HG03558 (cell line): Measurements from ENCODE around the gene TATDN2.
A peak's percentile ranks its signal among the peaks of the same experiment; 100 is the strongest.
"Not testable (repeated sequence)": the region's sequence is repeated elsewhere in the genome, so short reads cannot be mapped to it uniquely, and the experiment has no call there.

Experiments
- ATAC-seq: cut with Tn5 transposase; IDR thresholded peaks from one replicate; pipeline ENCODE4 v1.9.1; 2021; ENCODE audit warnings: moderate number of reproducible peaks; ENCODE audit not compliant: unreplicated experiment; ENCODE audit errors: extremely low read depth

TATDN2 gene

GRCh38 chr3:10288575-10288960 lies 40.3 kb downstream of the TATDN2 start:
- no peak for ATAC-seq

- ATAC-seq, result no peak
Observed at GRCh38 chr3:10289077-10289476, 40.8 kb downstream of the TATDN2 start.

- no peak for ATAC-seq
Observed at GRCh38 chr3:10289787-10290355, 41.6 kb downstream of the TATDN2 start.

- no peak for ATAC-seq
Observed at GRCh38 chr3:10290481-10291176, 42.4 kb downstream of the TATDN2 start.

- no peak for ATAC-seq
Observed at GRCh38 chr3:10291641-10292040, 43.4 kb downstream of the TATDN2 start.

- ATAC-seq, result peak; percentile 68
Observed at GRCh38 chr3:10292505-10293419, 44.5 kb downstream of the TATDN2 start, which contains the start of gene GHRL. Gene GHRL, minus strand, starts transcription at chr3:10292947. Its CDS starts 2,767 bp downstream, at chr3:10290180.

- ATAC-seq, result no peak
Observed at GRCh38 chr3:10294030-10294586, 45.8 kb downstream of the TATDN2 start.

GRCh38 chr3:10298064-10298463 lies 49.8 kb downstream of the TATDN2 start:
- not testable (repeated sequence) for ATAC-seq

GRCh38 chr3:10299175-10299574 lies 50.9 kb downstream of the TATDN2 start:
- no peak for ATAC-seq

GRCh38 chr3:10299679-10300078 lies 51.4 kb downstream of the TATDN2 start:
- ATAC-seq, result no peak

GRCh38 chr3:10300087-10300486 lies 51.8 kb downstream of the TATDN2 start:
- ATAC-seq, result no peak

- no peak for ATAC-seq
Observed at GRCh38 chr3:10303105-10303504, 54.8 kb downstream of the TATDN2 start.

- ATAC-seq, result no peak
Observed at GRCh38 chr3:10303785-10304184, 55.5 kb downstream of the TATDN2 start.

- ATAC-seq, result no peak
Observed at GRCh38 chr3:10304905-10305304, 56.6 kb downstream of the TATDN2 start.

GRCh38 chr3:10305331-10305902 lies 57.2 kb downstream of the TATDN2 start:
- ATAC-seq, result no peak

- ATAC-seq, result no peak
Observed at GRCh38 chr3:10306156-10306555, 57.9 kb downstream of the TATDN2 start.

- ATAC-seq, result no peak
Observed at GRCh38 chr3:10308678-10309077, 60.4 kb downstream of the TATDN2 start.

GRCh38 chr3:10309736-10310135 lies 61.5 kb downstream of the TATDN2 start:
- no peak for ATAC-seq

- no peak for ATAC-seq
Observed at GRCh38 chr3:10310578-10310977, 62.3 kb downstream of the TATDN2 start.

- no peak for ATAC-seq
Observed at GRCh38 chr3:10311710-10312109, 63.5 kb downstream of the TATDN2 start.
